Measurements from ENCODE around the gene IL17RA.
"Not testable (repeated sequence)": the region's sequence is repeated elsewhere in the genome, so short reads cannot be mapped to it uniquely, and the experiment has no call there.

The IL17RA gene, protein sequence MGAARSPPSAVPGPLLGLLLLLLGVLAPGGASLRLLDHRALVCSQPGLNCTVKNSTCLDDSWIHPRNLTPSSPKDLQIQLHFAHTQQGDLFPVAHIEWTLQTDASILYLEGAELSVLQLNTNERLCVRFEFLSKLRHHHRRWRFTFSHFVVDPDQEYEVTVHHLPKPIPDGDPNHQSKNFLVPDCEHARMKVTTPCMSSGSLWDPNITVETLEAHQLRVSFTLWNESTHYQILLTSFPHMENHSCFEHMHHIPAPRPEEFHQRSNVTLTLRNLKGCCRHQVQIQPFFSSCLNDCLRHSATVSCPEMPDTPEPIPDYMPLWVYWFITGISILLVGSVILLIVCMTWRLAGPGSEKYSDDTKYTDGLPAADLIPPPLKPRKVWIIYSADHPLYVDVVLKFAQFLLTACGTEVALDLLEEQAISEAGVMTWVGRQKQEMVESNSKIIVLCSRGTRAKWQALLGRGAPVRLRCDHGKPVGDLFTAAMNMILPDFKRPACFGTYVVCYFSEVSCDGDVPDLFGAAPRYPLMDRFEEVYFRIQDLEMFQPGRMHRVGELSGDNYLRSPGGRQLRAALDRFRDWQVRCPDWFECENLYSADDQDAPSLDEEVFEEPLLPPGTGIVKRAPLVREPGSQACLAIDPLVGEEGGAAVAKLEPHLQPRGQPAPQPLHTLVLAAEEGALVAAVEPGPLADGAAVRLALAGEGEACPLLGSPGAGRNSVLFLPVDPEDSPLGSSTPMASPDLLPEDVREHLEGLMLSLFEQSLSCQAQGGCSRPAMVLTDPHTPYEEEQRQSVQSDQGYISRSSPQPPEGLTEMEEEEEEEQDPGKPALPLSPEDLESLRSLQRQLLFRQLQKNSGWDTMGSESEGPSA

DNA sequence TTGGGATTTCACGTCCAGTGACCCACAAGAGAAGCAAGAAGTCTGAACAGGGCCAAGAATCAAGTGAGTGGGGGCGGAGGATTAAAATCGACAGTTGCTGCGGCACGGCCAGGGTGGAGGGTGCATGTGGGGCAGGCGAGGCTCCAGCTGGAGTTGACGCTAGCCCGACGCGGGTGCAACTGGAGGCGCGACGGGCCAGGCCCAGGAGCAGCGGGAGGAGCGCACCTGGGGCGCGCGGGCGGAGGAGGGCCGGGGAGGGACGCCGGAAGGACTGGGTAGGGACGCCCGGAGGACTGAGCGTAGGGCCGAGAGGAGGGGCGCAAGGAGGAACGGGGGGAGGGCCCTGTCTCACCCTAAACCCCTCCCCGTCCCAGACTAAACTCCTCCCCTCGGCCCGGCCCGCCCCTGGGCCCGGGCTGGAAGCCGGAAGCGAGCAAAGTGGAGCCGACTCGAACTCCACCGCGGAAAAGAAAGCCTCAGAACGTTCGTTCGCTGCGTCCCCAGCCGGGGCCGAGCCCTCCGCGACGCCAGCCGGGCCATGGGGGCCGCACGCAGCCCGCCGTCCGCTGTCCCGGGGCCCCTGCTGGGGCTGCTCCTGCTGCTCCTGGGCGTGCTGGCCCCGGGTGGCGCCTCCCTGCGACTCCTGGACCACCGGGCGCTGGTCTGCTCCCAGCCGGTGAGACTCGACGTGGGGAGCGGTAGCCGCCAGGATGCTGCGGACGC lies at the start of gene IL17RA:
TSS of gene IL17RA (plus strand) at position 447 of the 723 bp plus-strand sequence. CDS start at position 539, 92 bp downstream.
- DNase-seq, result peak; percentile 54

DNA sequence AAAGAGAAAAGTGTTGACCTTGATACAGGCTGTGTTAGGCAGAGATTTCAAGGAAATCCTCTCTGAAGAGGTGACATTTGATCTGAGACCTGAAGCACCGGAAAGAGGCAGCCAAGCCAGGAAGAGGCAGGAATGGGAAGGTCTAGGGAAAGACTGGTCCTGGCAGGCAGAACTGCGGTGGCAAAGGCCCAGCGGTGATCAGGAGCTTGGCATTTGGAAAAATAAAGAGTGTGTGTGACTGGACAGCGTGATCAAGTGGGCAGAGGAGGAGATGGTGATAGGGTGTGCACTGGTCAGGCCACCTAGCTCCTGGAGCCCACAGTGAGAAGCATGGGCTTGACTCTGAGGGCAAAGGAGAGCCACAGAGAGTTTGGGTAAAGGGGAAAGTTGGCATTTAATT lies 49.6 kb upstream of the IL17RA start:
- DNase-seq, result no peak

- not testable (repeated sequence) for DNase-seq
Measured at GRCh38 chr22:17035976-17036841, 48.6 kb upstream of the IL17RA start.

DNA sequence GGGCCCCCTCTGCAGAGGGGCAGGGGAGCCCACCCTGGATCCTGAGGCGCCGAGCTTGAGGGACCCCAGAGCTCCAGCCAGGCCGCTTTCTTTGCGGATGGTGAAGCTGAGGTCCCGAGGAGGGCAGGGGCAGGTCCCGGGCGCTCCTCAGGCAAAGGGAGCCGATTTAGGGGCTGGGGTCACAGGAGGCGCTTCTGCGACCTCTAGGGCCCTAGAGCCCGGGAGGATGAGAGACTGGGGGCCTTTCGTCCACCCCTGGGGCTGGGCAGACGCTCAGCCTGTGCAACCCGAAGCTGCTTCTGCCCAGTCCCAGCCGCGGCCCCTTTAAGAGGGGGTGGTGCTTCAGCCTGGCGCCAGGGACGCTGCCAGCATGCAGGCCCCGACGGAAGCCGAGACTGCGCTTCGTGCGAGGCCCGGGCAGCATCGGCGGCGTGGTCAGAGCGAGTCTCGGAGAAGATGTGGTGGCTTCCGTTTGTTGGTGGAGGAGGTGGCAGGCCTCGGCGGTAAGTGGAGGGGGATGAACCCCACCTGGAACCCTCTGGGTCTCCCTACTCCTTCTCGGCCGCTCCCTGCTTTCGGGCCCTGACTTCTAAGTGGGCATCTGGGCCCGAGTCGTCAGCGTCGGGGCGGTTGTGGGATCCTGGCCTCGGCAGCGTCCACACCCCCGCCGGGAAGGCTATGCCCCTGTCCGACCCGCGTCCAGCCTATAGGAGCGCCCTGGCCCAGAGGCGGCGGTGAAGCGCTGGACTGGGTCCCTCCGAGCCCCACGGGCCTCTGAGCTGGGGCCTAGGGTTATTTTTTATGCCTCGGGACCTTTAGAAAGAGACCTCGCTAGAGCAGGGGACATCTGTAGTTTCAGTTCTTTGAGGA lies 47.7 kb upstream of the IL17RA start:
- DNase-seq, result not testable (repeated sequence)

GRCh38 chr22:17043521-17043920 lies 41.3 kb upstream of the IL17RA start:
- no peak for DNase-seq

DNA sequence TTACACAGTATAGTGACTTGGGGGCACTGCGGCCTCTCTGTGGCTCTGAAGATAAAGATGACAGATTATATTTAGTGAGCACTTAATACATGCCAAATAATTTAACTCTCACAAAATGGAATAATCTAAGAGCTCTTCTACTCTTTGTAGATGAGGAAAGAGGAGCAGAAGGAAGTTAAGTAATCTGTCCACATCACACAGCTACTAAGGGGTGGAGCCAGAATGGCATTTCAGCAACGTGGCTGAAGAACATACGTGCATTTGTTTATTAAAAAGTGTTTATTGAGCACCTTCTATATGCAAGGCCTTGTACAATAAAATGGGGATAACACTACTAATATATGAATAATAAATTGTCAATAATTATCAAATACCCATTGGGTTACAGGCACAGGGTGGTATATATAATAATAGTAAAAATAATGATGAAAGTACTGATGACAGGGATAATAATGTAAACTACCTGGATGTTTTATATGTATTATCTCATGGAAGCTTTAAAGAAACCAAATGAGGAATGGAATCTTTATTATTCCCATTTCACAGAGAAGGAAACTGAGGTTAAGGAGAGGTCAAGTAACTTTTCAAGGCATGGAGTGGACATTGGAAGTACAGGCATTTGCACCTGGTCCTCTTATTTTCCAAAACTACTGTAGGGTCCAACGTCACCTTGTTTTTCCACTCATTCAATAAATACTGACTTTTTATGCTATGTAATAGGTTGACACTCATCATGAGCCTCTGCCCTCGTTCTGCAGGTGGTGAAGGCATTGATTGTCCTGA lies 38.0 kb upstream of the IL17RA start:
- DNase-seq, result no peak

GRCh38 chr22:17047656-17048055 lies 37.1 kb upstream of the IL17RA start:
- no peak for DNase-seq

GRCh38 chr22:17056058-17056457 lies 28.7 kb upstream of the IL17RA start:
- DNase-seq, result no peak

GRCh38 chr22:17056807-17057206 lies 28.0 kb upstream of the IL17RA start:
- DNase-seq, result no peak

DNA sequence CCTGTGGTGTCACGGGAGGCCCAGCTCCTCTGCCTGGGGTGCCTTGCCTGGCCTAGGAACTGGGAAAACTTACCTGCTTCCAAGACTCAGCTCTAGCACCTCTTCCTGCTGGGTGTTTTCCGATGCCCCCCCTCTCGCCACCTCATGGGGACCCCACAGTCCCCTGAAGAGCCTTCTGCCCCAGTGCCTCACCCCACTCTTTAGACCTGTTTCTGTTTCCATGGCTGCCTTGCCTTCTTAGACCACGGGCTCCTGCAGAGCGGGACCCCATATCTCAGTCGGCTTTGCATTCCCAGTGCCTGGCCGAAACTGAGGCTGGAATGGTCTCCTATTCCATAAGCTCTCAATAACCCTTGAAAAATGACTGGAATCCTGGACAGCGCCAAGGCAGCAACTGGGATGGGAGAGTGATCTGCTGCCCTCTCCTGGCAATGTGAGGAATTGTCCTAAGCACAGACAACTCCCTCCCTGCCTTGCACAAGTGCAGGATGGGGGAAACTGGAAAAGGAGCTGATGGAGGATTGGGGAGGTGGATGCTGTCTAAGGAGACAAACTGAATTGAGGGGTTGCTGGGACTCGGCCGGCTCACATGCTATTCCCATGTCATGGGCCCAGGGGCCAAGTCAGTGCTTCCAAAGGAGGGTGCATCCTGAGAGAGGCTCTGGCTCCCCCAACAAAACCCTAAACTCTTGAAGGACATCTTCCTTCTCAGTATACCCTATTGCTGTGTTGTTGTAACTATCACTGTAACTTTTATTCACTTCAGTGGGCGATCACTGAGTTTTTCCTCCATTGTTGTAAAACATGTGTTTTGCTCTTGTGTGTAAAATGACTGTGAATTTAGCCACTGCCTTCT lies 26.6 kb upstream of the IL17RA start:
- DNase-seq, result peak; percentile 73

GRCh38 chr22:17060126-17060525 lies 24.7 kb upstream of the IL17RA start:
- DNase-seq, result no peak

GRCh38 chr22:17063411-17064106 lies 21.2 kb upstream of the IL17RA start:
- no peak for DNase-seq

DNA sequence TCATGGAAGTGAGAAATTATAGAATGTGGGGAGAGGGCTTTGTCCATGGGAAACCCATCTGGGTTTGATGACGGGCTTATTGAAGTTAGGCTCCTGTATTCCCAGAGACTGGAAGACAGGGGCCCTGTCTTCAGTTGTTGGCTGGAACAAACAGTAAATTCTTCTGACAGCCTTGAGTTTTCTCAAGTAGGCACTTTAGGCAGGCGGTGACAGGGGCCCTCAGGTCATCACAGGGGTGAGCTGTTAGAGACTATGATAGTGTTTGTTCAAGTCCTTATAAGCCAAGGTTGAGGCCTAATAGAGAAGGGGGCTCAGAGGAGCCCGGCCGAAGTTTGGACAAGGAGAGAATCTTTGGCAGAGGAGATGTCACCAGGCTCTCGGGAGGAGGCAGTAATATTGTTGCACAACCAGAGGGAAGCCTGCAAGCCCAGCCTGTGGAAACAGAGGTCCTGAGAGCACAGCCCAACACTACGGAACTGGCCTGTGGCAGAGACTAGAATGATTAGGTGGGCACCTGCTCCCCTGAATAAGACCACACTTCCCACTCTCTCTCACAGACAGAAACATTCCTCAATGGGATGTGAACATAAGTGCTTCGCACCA lies 20.2 kb upstream of the IL17RA start:
- no peak for DNase-seq

- DNase-seq, result no peak
Measured at GRCh38 chr22:17065433-17065832, 19.4 kb upstream of the IL17RA start.

GRCh38 chr22:17072877-17073276 lies 11.9 kb upstream of the IL17RA start:
- DNase-seq, result no peak

DNA sequence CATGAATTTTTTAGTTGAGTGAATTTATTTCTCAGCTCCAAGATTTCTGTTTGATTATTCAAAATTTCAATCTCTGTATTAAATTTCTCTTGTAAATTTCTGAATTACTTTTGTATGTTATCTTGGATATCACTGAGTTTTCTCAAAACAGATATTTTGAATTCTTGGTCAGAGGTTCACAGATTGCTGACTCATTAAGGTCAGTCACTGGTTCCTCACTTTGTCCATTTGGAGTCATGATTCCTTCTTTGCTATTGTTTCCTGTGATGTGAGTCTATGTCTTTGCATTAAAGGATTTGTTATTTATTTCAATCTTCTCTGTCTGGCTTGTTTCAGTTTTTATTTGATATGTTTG lies 10.2 kb upstream of the IL17RA start:
- DNase-seq, result no peak

DNA sequence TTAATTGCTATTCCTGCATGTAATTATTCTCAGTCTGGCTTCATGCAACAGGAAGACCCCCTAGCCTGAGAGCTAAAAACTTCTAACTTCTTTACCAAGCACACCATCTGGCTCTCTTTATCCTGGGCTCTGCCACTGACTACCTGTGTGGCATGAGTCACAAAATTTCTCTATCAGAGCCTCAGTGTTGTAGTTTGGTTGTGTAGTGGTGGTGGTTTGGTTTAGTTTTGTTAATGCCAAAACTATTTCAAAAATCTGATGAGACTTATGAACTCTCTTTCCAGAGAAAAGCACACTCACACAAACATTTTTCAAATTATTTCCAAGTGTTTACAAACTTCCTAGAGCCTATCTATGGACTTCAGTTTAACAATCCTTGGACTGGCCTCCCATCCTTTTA lies 7.5 kb upstream of the IL17RA start:
- no peak for DNase-seq

DNA sequence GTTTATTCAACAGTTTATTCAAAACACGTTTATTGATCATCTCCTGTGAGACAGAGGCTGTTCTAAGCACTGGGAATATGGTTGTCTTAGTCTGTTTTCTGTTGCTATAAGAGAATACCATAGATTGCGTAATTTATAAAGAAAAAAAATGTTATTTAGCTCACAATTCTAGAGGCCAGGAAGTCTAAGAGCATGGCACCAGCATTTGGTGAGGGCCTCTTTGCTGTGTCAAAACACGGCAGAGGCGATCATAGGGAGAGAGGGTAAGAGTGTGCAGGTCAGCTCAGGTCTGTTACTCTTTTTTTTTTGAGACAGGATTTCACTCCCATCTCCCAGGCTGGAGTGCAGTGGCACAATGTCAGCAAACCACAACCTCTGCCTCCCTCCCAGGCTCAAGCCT lies 5.2 kb upstream of the IL17RA start:
- no peak for DNase-seq

Measured in NCI-H1694 (cell line).